Endothelial cell of umbilical vein (primary cell): ENCODE measurements around the gene KIAA1958. TPM values are rescaled to one million over a fixed set of nuclear protein-coding genes. Genes with fewer than 3 reads are reported as not detected.
A peak's percentile ranks its signal among the peaks of the same experiment; 100 is the strongest.

ENCODE experiments used
- Bru-seq: library from RNA; stranded (reverse); fragments of 400-500 nt; gene quantifications from one replicate; lab custom pipeline; 2021; lab: Mats Ljungman, UMichigan
- BruChase-seq, 2 experiments: library from RNA; stranded (reverse); fragments of 400-500 nt; gene quantifications; one replicate each; lab custom pipeline; 2021; lab: Mats Ljungman, UMichigan
- BruUV-seq: library from RNA; stranded (reverse); fragments of 400-500 nt; replicated peaks from 2 replicates; lab custom pipeline; 2021; lab: Mats Ljungman, UMichigan
- CTCF ChIA-PET: fragments of 300-600, 350-600 bp; sonication (Branson Sonifier 250); formaldehyde crosslinking; loops from one replicate; lab custom pipeline; 2021; ENCODE audit warnings: antibody characterized with exemption, inconsistent platforms; lab: Charles Lee
- POLR2A ChIA-PET: fragments of 300-600, 350-600 bp; sonication (Branson Sonifier 250); formaldehyde crosslinking; loops from one replicate; lab custom pipeline; 2021; ENCODE audit warnings: antibody characterized with exemption, inconsistent platforms; lab: Charles Lee
- DNase-seq: peaks from one replicate; pipeline ENCODE4 v3.0.0-alpha.2; 2011; ENCODE audit warnings: low read depth, low spot score
- FAIRE-seq: peaks from 2 replicates; lab custom pipeline; 2011; peaks lifted over from hg19 to GRCh38; lab: Jason Lieb, UNC
- H2AFZ ChIP-seq: 2 replicates; pipeline ENCODE4 v1.6.0; 2012; ENCODE audit warnings: low read depth, low read length, control low read depth, inconsistent platforms
- H3K27ac ChIP-seq: 2 replicates; pipeline ENCODE4 v1.5.1; 2011; ENCODE audit warnings: low read depth, mild to moderate bottlenecking, control low read depth, low read length, moderate library complexity; ENCODE audit not compliant: insufficient read depth
- H3K27me3 ChIP-seq, 2 experiments: 2 replicates each; pipeline versions ENCODE4 v1.6.0 to v1.6.1; 2011; ENCODE audit warnings: low read length in 2 of 2, mixed read lengths in 1 of 2; ENCODE audit not compliant: control insufficient read depth in 2 of 2, insufficient read depth in 2 of 2
- H3K36me3 ChIP-seq, 2 experiments: 2 replicates in 1 of 2; 3 replicates in 1 of 2; pipeline ENCODE4 v1.5.1; 2011; ENCODE audit warnings: low read length in 2 of 2, mild to moderate bottlenecking in 1 of 2, moderate library complexity in 1 of 2; ENCODE audit not compliant: control insufficient read depth in 2 of 2, insufficient read depth in 2 of 2; ENCODE audit errors: extremely low read depth in 1 of 2
- H3K4me1 ChIP-seq: 3 replicates; pipeline ENCODE4 v1.5.1; 2011; ENCODE audit warnings: mild to moderate bottlenecking, low read length; ENCODE audit not compliant: control insufficient read depth, insufficient read depth; ENCODE audit errors: extremely low read depth
- H3K4me2 ChIP-seq: 2 replicates; pipeline ENCODE4 v1.6.1; 2011; ENCODE audit warnings: low read length, control low read depth, mixed read lengths; ENCODE audit not compliant: insufficient read depth
- H3K4me3 ChIP-seq, 3 experiments: fragments of 200-600 bp in 1 of 3; sonication (generic), shearing (Covaris generic) in 1 of 3; replicated peaks in 1 of 3; 2 replicates each; pipeline ENCODE4 v1.5.1; 2011 to 2016; ENCODE audit warnings: control low read depth in 3 of 3, low read length in 3 of 3, mild to moderate bottlenecking in 2 of 3, inconsistent platforms in 1 of 3, low read depth in 1 of 3, moderate library complexity in 1 of 3; ENCODE audit not compliant: insufficient read depth in 1 of 3
- H3K79me2 ChIP-seq: 2 replicates; pipeline ENCODE4 v1.6.0; 2012; ENCODE audit warnings: low read length, inconsistent platforms; ENCODE audit not compliant: control insufficient read depth, insufficient read depth
- H3K9ac ChIP-seq: replicated peaks from 2 replicates; pipeline ENCODE3; 2011; ENCODE audit warnings: low read length, control low read depth; ENCODE audit not compliant: insufficient read depth; ENCODE audit errors: extremely low read depth
- H3K9me1 ChIP-seq: replicated peaks from 3 replicates; pipeline ENCODE4 v1.6.0; 2011; ENCODE audit warnings: mild to moderate bottlenecking, low read length; ENCODE audit not compliant: control insufficient read depth, insufficient read depth; ENCODE audit errors: extremely low read depth
- H3K9me3 ChIP-seq: replicated peaks from 2 replicates; pipeline ENCODE4 v1.5.1; 2012; ENCODE audit warnings: low read length, inconsistent platforms; ENCODE audit not compliant: control insufficient read depth, insufficient read depth
- H4K20me1 ChIP-seq: replicated peaks from 2 replicates; pipeline ENCODE3; 2011; ENCODE audit warnings: mild to moderate bottlenecking, low read length; ENCODE audit not compliant: control insufficient read depth, insufficient read depth; ENCODE audit errors: extremely low read depth
- EZH2 ChIP-seq: IDR thresholded peaks from 2 replicates; pipeline ENCODE4 v1.6.1; 2012; ENCODE audit warnings: borderline replicate concordance, low read depth, mild to moderate bottlenecking, moderate library complexity, low read length, inconsistent platforms; ENCODE audit not compliant: severe bottlenecking
- JUN ChIP-seq: IDR thresholded peaks from 2 replicates; pipeline ENCODE4 v1.6.1; 2011; ENCODE audit warnings: borderline replicate concordance, low read depth; ENCODE audit not compliant: insufficient read length, insufficient read depth
- POLR2A ChIP-seq: IDR thresholded peaks from 2 replicates; pipeline ENCODE4 v1.6.1; 2012; ENCODE audit warnings: low read depth, mild to moderate bottlenecking, control low read depth, low read length
- POLR2AphosphoS5 ChIP-seq: IDR thresholded peaks from 2 replicates; pipeline ENCODE4 v1.6.1; 2012; ENCODE audit warnings: low read depth, mild to moderate bottlenecking, control low read depth, low read length, moderate library complexity; ENCODE audit not compliant: insufficient read depth
- dilution Hi-C: fragments of 300-500 bp; cut with MboI; formaldehyde crosslinking; loops from one replicate; pipeline ENCODE4 v1.15.0; 2019; ENCODE audit warnings: low sequenced_read_pairs; ENCODE audit not compliant: extremely low pct_ligation_motif_present
- intact Hi-C: fragments of 100-400 bp; cut with micrococcal nuclease; formaldehyde crosslinking; loops from one replicate; pipeline ENCODE4 v1.10.0; 2022
- long read RNA-seq: library from polyadenylated mRNA; stranded (forward); transcript quantifications from one replicate; pipeline ENCODE4 v2.0.0, GENCODE V29; 2021
- polyA minus RNA-seq, 3 experiments: library from RNA; depleted of rRNA, polyadenylated mRNA; stranded (reverse); fragments of >200 nt; gene quantifications; 1 replicate in 1 of 3; 2 replicates in 2 of 3; pipeline ENCODE4 v1.2.3, GENCODE V29; 2011
- polyA plus RNA-seq, 4 experiments: library from polyadenylated mRNA; depleted of rRNA in 3 of 4; stranded (reverse) in 3 of 4; unstranded in 1 of 4; fragments of >200 nt; gene quantifications; 2 replicates each; pipeline versions ENCODE4 v1.2.1 to v1.2.3, GENCODE V29; 2011 to 2012; ENCODE audit warnings: missing spikeins in 1 of 4
- total RNA-seq: library from RNA; stranded (reverse); gene quantifications from 2 replicates; pipeline ENCODE4 v1.2.3, GENCODE V29; 2021

The KIAA1958 gene
- total RNA-seq (5.0 and 5.2 TPM in 2 replicates), polyA plus RNA-seq (1.1 and 1.7 TPM in 2 replicates), polyA minus RNA-seq (13.6 and 15.9 TPM in 2 replicates), Bru-seq, nascent RNA (percentile 60 among the genes with signal in this experiment), BruChase-seq, experiment 1, labeled RNA remaining after a 6-hour chase (percentile 58 among the genes with signal in this experiment), BruChase-seq, experiment 2, labeled RNA remaining after a 2-hour chase (percentile 60 among the genes with signal in this experiment)
- 1.6 and 1.7 TPM in 2 replicates for polyA plus RNA-seq (2011; cell fraction: cytosol; rRNA removed)
- polyA plus RNA-seq (2011; cell fraction: nucleus; rRNA removed) = 4.6 and 5.9 TPM in 2 replicates
- polyA plus RNA-seq (2012) = 1.1 and 1.7 TPM in 2 replicates
- polyA minus RNA-seq (2011; cell fraction: cytosol; rRNA and poly(A)+ RNA removed) = 15.8 TPM
- 14.3 and 17.9 TPM in 2 replicates for polyA minus RNA-seq (2011; cell fraction: nucleus; rRNA and poly(A)+ RNA removed)
- long read RNA-seq, full-length matches to known transcripts = 2 of 7 reads
- long read RNA-seq, partial matches to known transcripts = 2 of 7 reads
- long read RNA-seq, other reads (novel, unspliced or antisense) = 3 of 7 reads

- Histone ChIP-seq H3K27me3 (no peaks in the 10 kb centered on the region), H2AFZ (peak within 1 kb of the TSS; percentile 41), H3K9me3 (no peaks in the 10 kb centered on the region), H3K27ac (peak within 1 kb of the TSS; percentile 16), H3K36me3 (no peaks in the 10 kb centered on the region), H3K9me1 (no peaks in the 10 kb centered on the region), H4K20me1 (no peaks in the 10 kb centered on the region), H3K4me1 (peaks cover 4% of the 10 kb centered on the region), H3K79me2 (peaks cover 2% of the 10 kb centered on the region), H3K9ac (peak within 1 kb of the TSS; percentile 78), H3K4me2 (peak within 1 kb of the TSS; percentile 95), H3K4me3 (peak within 1 kb of the TSS; percentile 45 to 65 (median 53))
- dilution Hi-C loops (no loop called here), intact Hi-C loops (loop anchor here (2.0 to 5.0 kb wide), 2 partner anchors 109 to 230 kb away; no protein-coding TSS in a partner anchor)
- TF ChIP-seq POLR2A (peak; percentile 66), POLR2AphosphoS5 (peak; percentile 72), EZH2 (no peak), JUN (no peak)
- TSS peak; percentile 70 for BruUV-seq
- DNase-seq (peak; percentile 58), FAIRE-seq (peak; percentile 52)
- ChIA-PET POLR2A (interaction anchor here (0.8 kb wide), 1 partner anchor 107 kb away, joined by 3 read pairs; the partner anchor contains the start of gene HSDL2), CTCF (interaction anchor here (0.5 to 2.0 kb wide), 7 partner anchors 10 to 1018 kb away, joined by 3 to 9 read pairs (median 3); no protein-coding TSS in a partner anchor)
These were observed at the start of gene KIAA1958 for GRCh38 chr9:112486221-112487007. Gene KIAA1958 (plus strand): TSS chr9:112486827. CDS start chr9:112574081, 87,254 bp downstream.
